GM18520 (cell line): ENCODE results near the gene SLITRK5.

Source experiments
- ATAC-seq: cut with Tn5 transposase; IDR thresholded peaks from one replicate; pipeline ENCODE4 v1.9.1; 2021; ENCODE audit not compliant: unreplicated experiment

SLITRK5 gene

DNA sequence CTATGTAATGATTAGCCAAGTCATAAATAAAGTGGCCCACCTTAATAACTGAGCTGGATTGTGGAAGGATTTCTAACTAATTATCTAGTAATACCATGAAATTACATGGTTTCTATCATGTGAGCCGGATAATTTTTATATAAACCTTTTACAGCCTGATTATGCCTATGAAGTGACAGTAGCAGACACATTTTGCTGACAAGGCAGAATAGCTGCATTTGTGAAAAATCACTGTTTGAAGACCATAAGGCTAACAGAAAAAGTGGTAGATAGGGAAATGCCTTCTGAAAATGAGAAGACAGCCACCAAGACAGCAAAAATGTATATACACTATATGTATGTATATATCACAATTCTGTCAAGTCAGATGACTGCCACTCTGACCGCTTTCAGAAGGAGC lies 27.1 kb downstream of the SLITRK5 start:
- ATAC-seq = no peak

DNA sequence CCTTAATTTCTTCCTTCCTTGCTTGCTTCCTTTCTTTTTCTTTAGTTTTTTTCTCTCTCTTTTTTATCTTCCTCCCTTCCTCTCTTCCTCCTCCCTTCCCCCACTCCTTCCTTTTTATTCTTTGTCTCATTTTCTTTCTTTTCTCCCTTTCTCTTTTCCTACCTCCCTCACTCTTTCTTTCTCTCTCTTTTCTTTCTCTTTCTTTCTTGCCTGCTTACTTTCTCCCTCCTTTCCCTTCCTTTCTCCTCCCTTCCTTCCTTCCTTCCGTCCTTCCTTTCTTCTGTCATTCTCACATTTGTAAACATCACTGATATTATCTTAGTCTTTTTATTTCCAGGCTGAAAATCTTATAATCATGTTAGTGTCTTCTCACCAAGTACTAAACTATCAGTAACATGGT lies 38.8 kb downstream of the SLITRK5 start:
- ATAC-seq = no peak

- ATAC-seq = no peak
Measured at GRCh38 chr13:87712012-87712411, 40.8 kb downstream of the SLITRK5 start.
